ENCODE results near the gene MRPL39.

GRCh38 chr21:25607151-25608043, at the start of gene MRPL39:
- TF ChIP-seq, protein P1, sequence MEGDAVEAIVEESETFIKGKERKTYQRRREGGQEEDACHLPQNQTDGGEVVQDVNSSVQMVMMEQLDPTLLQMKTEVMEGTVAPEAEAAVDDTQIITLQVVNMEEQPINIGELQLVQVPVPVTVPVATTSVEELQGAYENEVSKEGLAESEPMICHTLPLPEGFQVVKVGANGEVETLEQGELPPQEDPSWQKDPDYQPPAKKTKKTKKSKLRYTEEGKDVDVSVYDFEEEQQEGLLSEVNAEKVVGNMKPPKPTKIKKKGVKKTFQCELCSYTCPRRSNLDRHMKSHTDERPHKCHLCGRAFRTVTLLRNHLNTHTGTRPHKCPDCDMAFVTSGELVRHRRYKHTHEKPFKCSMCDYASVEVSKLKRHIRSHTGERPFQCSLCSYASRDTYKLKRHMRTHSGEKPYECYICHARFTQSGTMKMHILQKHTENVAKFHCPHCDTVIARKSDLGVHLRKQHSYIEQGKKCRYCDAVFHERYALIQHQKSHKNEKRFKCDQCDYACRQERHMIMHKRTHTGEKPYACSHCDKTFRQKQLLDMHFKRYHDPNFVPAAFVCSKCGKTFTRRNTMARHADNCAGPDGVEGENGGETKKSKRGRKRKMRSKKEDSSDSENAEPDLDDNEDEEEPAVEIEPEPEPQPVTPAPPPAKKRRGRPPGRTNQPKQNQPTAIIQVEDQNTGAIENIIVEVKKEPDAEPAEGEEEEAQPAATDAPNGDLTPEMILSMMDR (conservative IDR thresholded peaks at IDR 0.05; ENCODE audit: low read depth in 2 of 2), result peak; percentile 48 to 76
- no peak for TF ChIP-seq EZH2 (IDR thresholded peaks at IDR 0.05; ENCODE audit: low read depth, unreplicated experiment)
- TF ChIP-seq, protein P2, sequence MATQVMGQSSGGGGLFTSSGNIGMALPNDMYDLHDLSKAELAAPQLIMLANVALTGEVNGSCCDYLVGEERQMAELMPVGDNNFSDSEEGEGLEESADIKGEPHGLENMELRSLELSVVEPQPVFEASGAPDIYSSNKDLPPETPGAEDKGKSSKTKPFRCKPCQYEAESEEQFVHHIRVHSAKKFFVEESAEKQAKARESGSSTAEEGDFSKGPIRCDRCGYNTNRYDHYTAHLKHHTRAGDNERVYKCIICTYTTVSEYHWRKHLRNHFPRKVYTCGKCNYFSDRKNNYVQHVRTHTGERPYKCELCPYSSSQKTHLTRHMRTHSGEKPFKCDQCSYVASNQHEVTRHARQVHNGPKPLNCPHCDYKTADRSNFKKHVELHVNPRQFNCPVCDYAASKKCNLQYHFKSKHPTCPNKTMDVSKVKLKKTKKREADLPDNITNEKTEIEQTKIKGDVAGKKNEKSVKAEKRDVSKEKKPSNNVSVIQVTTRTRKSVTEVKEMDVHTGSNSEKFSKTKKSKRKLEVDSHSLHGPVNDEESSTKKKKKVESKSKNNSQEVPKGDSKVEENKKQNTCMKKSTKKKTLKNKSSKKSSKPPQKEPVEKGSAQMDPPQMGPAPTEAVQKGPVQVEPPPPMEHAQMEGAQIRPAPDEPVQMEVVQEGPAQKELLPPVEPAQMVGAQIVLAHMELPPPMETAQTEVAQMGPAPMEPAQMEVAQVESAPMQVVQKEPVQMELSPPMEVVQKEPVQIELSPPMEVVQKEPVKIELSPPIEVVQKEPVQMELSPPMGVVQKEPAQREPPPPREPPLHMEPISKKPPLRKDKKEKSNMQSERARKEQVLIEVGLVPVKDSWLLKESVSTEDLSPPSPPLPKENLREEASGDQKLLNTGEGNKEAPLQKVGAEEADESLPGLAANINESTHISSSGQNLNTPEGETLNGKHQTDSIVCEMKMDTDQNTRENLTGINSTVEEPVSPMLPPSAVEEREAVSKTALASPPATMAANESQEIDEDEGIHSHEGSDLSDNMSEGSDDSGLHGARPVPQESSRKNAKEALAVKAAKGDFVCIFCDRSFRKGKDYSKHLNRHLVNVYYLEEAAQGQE (IDR thresholded peaks at IDR 0.05; ENCODE audit: unreplicated experiment), result peak; percentile 17
- TF ChIP-seq, protein P3, sequence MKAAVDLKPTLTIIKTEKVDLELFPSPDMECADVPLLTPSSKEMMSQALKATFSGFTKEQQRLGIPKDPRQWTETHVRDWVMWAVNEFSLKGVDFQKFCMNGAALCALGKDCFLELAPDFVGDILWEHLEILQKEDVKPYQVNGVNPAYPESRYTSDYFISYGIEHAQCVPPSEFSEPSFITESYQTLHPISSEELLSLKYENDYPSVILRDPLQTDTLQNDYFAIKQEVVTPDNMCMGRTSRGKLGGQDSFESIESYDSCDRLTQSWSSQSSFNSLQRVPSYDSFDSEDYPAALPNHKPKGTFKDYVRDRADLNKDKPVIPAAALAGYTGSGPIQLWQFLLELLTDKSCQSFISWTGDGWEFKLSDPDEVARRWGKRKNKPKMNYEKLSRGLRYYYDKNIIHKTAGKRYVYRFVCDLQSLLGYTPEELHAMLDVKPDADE (IDR thresholded peaks at IDR 0.05), result peak; percentile 63; the same call in 1 of the 2 replicates
- TF ChIP-seq POLR2AphosphoS5 (IDR thresholded peaks at IDR 0.05; ENCODE audit: low read depth), result peak; percentile 88
- no peak for TF ChIP-seq EZH2phosphoT487 (IDR thresholded peaks at IDR 0.05; ENCODE audit: unreplicated experiment)
- TF ChIP-seq CREB1 (CRISPR knock-in tag; IDR thresholded peaks at IDR 0.05; ENCODE audit: low read depth), result peak; percentile 75
- no peak for TF ChIP-seq ZNF114 (CRISPR knock-in tag; IDR thresholded peaks at IDR 0.05)
- TF ChIP-seq NANOG (IDR thresholded peaks at IDR 0.05; ENCODE audit: borderline replicate concordance), result no peak
- TF ChIP-seq JUNB (IDR thresholded peaks at IDR 0.05; ENCODE audit: unreplicated experiment), result no peak
- TF ChIP-seq ZNF331 (CRISPR knock-in tag; IDR thresholded peaks at IDR 0.05; ENCODE audit: low read depth), result no peak
- TF ChIP-seq STAT1 (IDR thresholded peaks at IDR 0.05; ENCODE audit: unreplicated experiment), result no peak

Measured in GM23338 (cell line).